Uterus (tissue), 4 donors: ENCODE data around the gene ULK4. TPM values are rescaled to one million over a fixed set of nuclear protein-coding genes. Genes with fewer than 3 reads are reported as not detected.
A peak's percentile ranks its signal among the peaks of the same experiment; 100 is the strongest.

Experiments used
- DNase-seq, 2 donors: peaks; one replicate each; pipeline ENCODE4 v3.0.0-alpha.2; 2019 to 2020
- H3K27ac ChIP-seq, 2 donors: fragments of 200-600 bp; sonication (generic); 1 replicate in 1 of 2; 2 replicates in 1 of 2; pipeline ENCODE4 v1.5.1; 2016 to 2018
- H3K27me3 ChIP-seq, 2 donors: fragments of 200-600 bp; sonication (generic); one replicate each; pipeline ENCODE4 v1.5.1; 2018 to 2019; ENCODE audit warnings: control low read depth in 1 of 2
- H3K36me3 ChIP-seq, 2 donors: fragments of 200-600 bp; sonication (generic); one replicate each; pipeline ENCODE4 v1.5.1; 2019; ENCODE audit warnings: control low read depth in 1 of 2
- H3K4me1 ChIP-seq, 2 donors: fragments of 200-600 bp; sonication (generic); one replicate each; pipeline ENCODE4 v1.5.1; 2018 to 2019; ENCODE audit warnings: control low read depth in 1 of 2
- H3K4me3 ChIP-seq, 2 donors: fragments of 200-600 bp; sonication (generic); 1 replicate in 1 of 2; 2 replicates in 1 of 2; pipeline ENCODE4 v1.5.1; 2018 to 2019; ENCODE audit warnings: mild to moderate bottlenecking in 1 of 2
- H3K9me3 ChIP-seq, 2 donors: fragments of 200-600 bp; sonication (generic); one replicate each; pipeline ENCODE4 v1.5.1; 2019; ENCODE audit warnings: control low read depth in 1 of 2
- CTCF ChIP-seq, 4 experiments: fragments of 200-600 bp in 2 of 4; fragments of 450-650 bp in 2 of 4; sonication (generic) in 2 of 4; IDR thresholded peaks; one replicate each; pipeline ENCODE4 v1.5.1; 2016 to 2019; ENCODE audit warnings: antibody characterized with exemption in 4 of 4, mild to moderate bottlenecking in 2 of 4, moderate library complexity in 1 of 4
- POLR2A ChIP-seq, 2 donors: fragments of 450-650 bp; IDR thresholded peaks; one replicate each; pipeline ENCODE4 v1.6.1; 2016; ENCODE audit warnings: antibody characterized with exemption in 2 of 2, mild to moderate bottlenecking in 1 of 2, moderate library complexity in 1 of 2
- intact Hi-C: fragments of 100-400 bp; cut with DNase I; formaldehyde crosslinking; loops from one replicate; pipeline ENCODE4 v1.15.1; 2023; ENCODE audit warnings: low total_unique reads
- total RNA-seq, 4 donors: library from RNA; depleted of rRNA in 3 of 4; stranded (reverse); fragments of >200 nt in 3 of 4; gene quantifications; one replicate each; pipeline versions ENCODE4 v1.1.0 to v1.2.4, GENCODE V29; 2014 to 2023
- donor health status: DM: yes; HTN: yes; CAD: no.

ULK4 gene
- total RNA-seq, 4 donors from 2014 or later = 8.7 to 118 (median 26.1) TPM

- DNase-seq = no peak
- H3K27me3 ChIP-seq = no peaks in the 10 kb centered on the region
- no peaks in the 10 kb centered on the region for H3K9me3 ChIP-seq
- no peak for TF ChIP-seq CTCF (IDR thresholded peaks at IDR 0.05)
- no peak for TF ChIP-seq POLR2A (IDR thresholded peaks at IDR 0.05)
- no peak overlapping the region for H3K4me3 ChIP-seq
- no peak overlapping the region for H3K27ac ChIP-seq
- peaks cover 0 to 35% of the 10 kb centered on the region in 2 donors for H3K4me1 ChIP-seq
- intact Hi-C loops = no loop called here
- H3K36me3 ChIP-seq = no peaks in the 10 kb centered on the region
These were observed 753.2 kb downstream of the ULK4 start for GRCh38 chr3:41208507-41209220.

- intact Hi-C loops = no loop called here
- H3K36me3 ChIP-seq = no peaks in the 10 kb centered on the region
- no peak overlapping the region for H3K4me3 ChIP-seq
- TF ChIP-seq CTCF (IDR thresholded peaks at IDR 0.05) = no peak
- no peak for TF ChIP-seq POLR2A (IDR thresholded peaks at IDR 0.05)
- H3K4me1 ChIP-seq = peaks cover 0 to 27% of the 10 kb centered on the region in 2 donors
- DNase-seq = no peak
- H3K9me3 ChIP-seq = no peaks in the 10 kb centered on the region
- H3K27ac ChIP-seq = no peak overlapping the region
- H3K27me3 ChIP-seq = no peaks in the 10 kb centered on the region
These were observed 754.5 kb downstream of the ULK4 start for GRCh38 chr3:41207355-41207754.

GRCh38 chr3:41205591-41205990, 756.3 kb downstream of the ULK4 start:
- no peak overlapping the region for H3K4me3 ChIP-seq
- no peaks in the 10 kb centered on the region for H3K36me3 ChIP-seq
- intact Hi-C loops = no loop called here
- no peaks in the 10 kb centered on the region for H3K9me3 ChIP-seq
- no peak overlapping the region for H3K27ac ChIP-seq
- DNase-seq = no peak
- no peak for TF ChIP-seq CTCF (IDR thresholded peaks at IDR 0.05)
- no peak for TF ChIP-seq POLR2A (IDR thresholded peaks at IDR 0.05)
- no peaks in the 10 kb centered on the region for H3K27me3 ChIP-seq
- H3K4me1 ChIP-seq = peaks cover 0 to 27% of the 10 kb centered on the region in 2 donors

GRCh38 chr3:41204369-41204768, 757.5 kb downstream of the ULK4 start:
- H3K4me3 ChIP-seq = no peak overlapping the region
- no peak for TF ChIP-seq POLR2A (IDR thresholded peaks at IDR 0.05)
- TF ChIP-seq CTCF (IDR thresholded peaks at IDR 0.05) = no peak
- peaks cover 0 to 27% of the 10 kb centered on the region in 2 donors for H3K4me1 ChIP-seq
- no peaks in the 10 kb centered on the region for H3K36me3 ChIP-seq
- intact Hi-C loops = no loop called here
- no peaks in the 10 kb centered on the region for H3K27me3 ChIP-seq
- no peak for DNase-seq
- no peaks in the 10 kb centered on the region for H3K9me3 ChIP-seq
- H3K27ac ChIP-seq = no peak overlapping the region

GRCh38 chr3:41202834-41203345, 759.0 kb downstream of the ULK4 start:
- Histone ChIP-seq H3K4me1 (peaks cover 0 to 27% of the 10 kb centered on the region in 2 donors), H3K27ac (peak overlapping the region; percentile 17 to 99), H3K4me3 (peak overlapping the region; percentile 87 to 95), H3K27me3 (no peaks in the 10 kb centered on the region), H3K9me3 (no peaks in the 10 kb centered on the region), H3K36me3 (no peaks in the 10 kb centered on the region)
- intact Hi-C loops = no loop called here
- DNase-seq = no peak
- TF ChIP-seq CTCF (IDR thresholded peaks at IDR 0.05) (peak in 3 of 4 experiments; percentile 12 to 42 (median 23)), POLR2A (IDR thresholded peaks at IDR 0.05) (no peak)
